GM06990 (cell line): Measurements from ENCODE around the gene VANGL2.
A peak's percentile ranks its signal among the peaks of the same experiment; 100 is the strongest.

Experiments
- DNase-seq: peaks from one replicate; pipeline ENCODE4 v3.0.0-alpha.2; 2011; ENCODE audit not compliant: insufficient read length; ENCODE audit errors: extremely low read depth
- H3K27me3 ChIP-seq: replicated peaks from 2 replicates; pipeline ENCODE4 v1.6.0; 2011; ENCODE audit warnings: low read length; ENCODE audit not compliant: control insufficient read depth, insufficient read depth
- H3K36me3 ChIP-seq: 2 replicates; pipeline ENCODE4 v1.5.1; 2011; ENCODE audit warnings: low read length; ENCODE audit not compliant: control insufficient read depth, insufficient read depth
- H3K4me3 ChIP-seq: replicated peaks from 2 replicates; pipeline ENCODE4 v1.5.1; 2011; ENCODE audit warnings: low read depth, mild to moderate bottlenecking, control low read depth, low read length
- TF ChIP-seq, protein P1 (sequence below): IDR thresholded peaks from 2 replicates; pipeline ENCODE4 v1.5.1; 2011; ENCODE audit warnings: low read length, control low read depth, mild to moderate bottlenecking, inconsistent platforms; ENCODE audit not compliant: insufficient read depth, poor library complexity, severe bottlenecking

Gene VANGL2

GRCh38 chr1:160459687-160460086 lies 59.3 kb downstream of the VANGL2 start:
- H3K4me3 ChIP-seq = no peak overlapping the region
- no peak for DNase-seq
- H3K36me3 ChIP-seq = no peaks in the 10 kb centered on the region
- no peaks in the 10 kb centered on the region for H3K27me3 ChIP-seq
- TF ChIP-seq, protein P1, sequence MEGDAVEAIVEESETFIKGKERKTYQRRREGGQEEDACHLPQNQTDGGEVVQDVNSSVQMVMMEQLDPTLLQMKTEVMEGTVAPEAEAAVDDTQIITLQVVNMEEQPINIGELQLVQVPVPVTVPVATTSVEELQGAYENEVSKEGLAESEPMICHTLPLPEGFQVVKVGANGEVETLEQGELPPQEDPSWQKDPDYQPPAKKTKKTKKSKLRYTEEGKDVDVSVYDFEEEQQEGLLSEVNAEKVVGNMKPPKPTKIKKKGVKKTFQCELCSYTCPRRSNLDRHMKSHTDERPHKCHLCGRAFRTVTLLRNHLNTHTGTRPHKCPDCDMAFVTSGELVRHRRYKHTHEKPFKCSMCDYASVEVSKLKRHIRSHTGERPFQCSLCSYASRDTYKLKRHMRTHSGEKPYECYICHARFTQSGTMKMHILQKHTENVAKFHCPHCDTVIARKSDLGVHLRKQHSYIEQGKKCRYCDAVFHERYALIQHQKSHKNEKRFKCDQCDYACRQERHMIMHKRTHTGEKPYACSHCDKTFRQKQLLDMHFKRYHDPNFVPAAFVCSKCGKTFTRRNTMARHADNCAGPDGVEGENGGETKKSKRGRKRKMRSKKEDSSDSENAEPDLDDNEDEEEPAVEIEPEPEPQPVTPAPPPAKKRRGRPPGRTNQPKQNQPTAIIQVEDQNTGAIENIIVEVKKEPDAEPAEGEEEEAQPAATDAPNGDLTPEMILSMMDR = no peak

- no peak overlapping the region for H3K4me3 ChIP-seq
- DNase-seq = peak; percentile 46
- no peaks in the 10 kb centered on the region for H3K36me3 ChIP-seq
- no peaks in the 10 kb centered on the region for H3K27me3 ChIP-seq
- TF ChIP-seq, protein P1 = no peak
Observed at GRCh38 chr1:160460214-160460642, 59.9 kb downstream of the VANGL2 start.

GRCh38 chr1:160460683-160461287 lies 60.4 kb downstream of the VANGL2 start:
- no peak for DNase-seq
- no peaks in the 10 kb centered on the region for H3K27me3 ChIP-seq
- TF ChIP-seq, protein P1 = no peak
- H3K36me3 ChIP-seq = no peaks in the 10 kb centered on the region
- H3K4me3 ChIP-seq = no peak overlapping the region

GRCh38 chr1:160465123-160465522 lies 64.8 kb downstream of the VANGL2 start:
- peak; percentile 36 for DNase-seq
- TF ChIP-seq, protein P1 = no peak
- H3K36me3 ChIP-seq = no peaks in the 10 kb centered on the region
- H3K4me3 ChIP-seq = no peak overlapping the region
- no peaks in the 10 kb centered on the region for H3K27me3 ChIP-seq

DNA sequence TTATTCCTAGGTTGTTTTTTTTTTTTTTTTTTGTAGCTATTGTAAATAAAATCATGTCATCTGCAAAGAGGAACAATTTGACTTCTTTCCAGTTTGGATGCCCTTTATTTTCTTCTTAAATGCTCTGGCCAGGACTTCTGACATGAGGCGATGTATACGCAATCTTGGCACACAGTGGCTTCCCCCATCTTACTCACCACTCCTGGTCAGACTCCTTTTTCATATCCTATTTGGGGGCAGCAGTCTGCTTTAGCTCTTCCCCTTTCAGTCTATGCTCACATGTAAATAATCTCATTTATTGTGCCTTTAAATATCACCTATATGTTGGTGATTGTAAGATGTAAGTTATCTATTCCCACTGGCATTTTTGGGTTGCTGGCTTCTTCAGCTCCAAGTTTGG lies 66.6 kb downstream of the VANGL2 start:
- no peak overlapping the region for H3K4me3 ChIP-seq
- peak; percentile 34 for DNase-seq
- H3K36me3 ChIP-seq = no peaks in the 10 kb centered on the region
- H3K27me3 ChIP-seq = no peaks in the 10 kb centered on the region
- TF ChIP-seq, protein P1 = no peak

GRCh38 chr1:160467576-160467975 lies 67.2 kb downstream of the VANGL2 start:
- DNase-seq = no peak
- no peaks in the 10 kb centered on the region for H3K36me3 ChIP-seq
- H3K27me3 ChIP-seq = no peaks in the 10 kb centered on the region
- H3K4me3 ChIP-seq = no peak overlapping the region
- TF ChIP-seq, protein P1 = no peak
